ENCODE results near the gene OR6K6. TPM values are rescaled to one million over a fixed set of nuclear protein-coding genes. Genes with fewer than 3 reads are reported as not detected.
A peak's percentile ranks its signal among the peaks of the same experiment; 100 is the strongest.

Gene OR6K6
- total and polyA plus RNA-seq, 12 donors: not detected

DNA sequence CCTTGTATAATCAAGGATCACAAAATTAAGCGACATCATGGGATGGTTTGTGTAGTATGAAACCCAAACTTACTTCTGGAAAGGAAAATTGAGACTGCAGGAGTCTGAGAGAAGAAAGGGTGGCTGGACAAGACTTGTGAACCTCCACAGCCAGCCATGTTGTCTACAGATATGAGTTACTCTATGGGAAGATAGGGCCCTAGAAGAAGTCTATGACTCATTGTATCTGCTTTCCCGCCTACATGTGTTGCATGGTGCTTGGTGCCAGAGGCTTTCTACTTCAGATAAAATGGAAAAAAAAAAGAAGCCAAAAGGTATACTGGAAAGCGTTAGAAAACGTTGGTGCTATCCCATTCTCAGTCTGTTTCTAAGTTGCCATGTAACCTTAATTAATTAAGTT is 45.2 kb downstream of the OR6K6 start:
- H3K4me1 ChIP-seq: peaks cover 0 to 35% (median 0%) of the 10 kb centered on the region in 9 donors
- no peaks in the 10 kb centered on the region for H3K9me3 ChIP-seq
- ATAC-seq (no peak), DNase-seq (no peak)
- WGBS, 2 donors: 78 to 81% methylated on average over 4 of the region's 4 CpGs
- intact Hi-C loops (cut with DNase I): no loop called here
- TF ChIP-seq, protein P1, sequence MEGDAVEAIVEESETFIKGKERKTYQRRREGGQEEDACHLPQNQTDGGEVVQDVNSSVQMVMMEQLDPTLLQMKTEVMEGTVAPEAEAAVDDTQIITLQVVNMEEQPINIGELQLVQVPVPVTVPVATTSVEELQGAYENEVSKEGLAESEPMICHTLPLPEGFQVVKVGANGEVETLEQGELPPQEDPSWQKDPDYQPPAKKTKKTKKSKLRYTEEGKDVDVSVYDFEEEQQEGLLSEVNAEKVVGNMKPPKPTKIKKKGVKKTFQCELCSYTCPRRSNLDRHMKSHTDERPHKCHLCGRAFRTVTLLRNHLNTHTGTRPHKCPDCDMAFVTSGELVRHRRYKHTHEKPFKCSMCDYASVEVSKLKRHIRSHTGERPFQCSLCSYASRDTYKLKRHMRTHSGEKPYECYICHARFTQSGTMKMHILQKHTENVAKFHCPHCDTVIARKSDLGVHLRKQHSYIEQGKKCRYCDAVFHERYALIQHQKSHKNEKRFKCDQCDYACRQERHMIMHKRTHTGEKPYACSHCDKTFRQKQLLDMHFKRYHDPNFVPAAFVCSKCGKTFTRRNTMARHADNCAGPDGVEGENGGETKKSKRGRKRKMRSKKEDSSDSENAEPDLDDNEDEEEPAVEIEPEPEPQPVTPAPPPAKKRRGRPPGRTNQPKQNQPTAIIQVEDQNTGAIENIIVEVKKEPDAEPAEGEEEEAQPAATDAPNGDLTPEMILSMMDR (IDR thresholded peaks at IDR 0.05): no peak
- no peak overlapping the region for H3K4me3 ChIP-seq
- peaks cover 0 to 23% (median 0%) of the 10 kb centered on the region in 7 donors for H3K27me3 ChIP-seq
- H3K36me3 ChIP-seq: no peaks in the 10 kb centered on the region
- H3K27ac ChIP-seq: peak overlapping the region in 1 of 10 donors; percentile 81

DNA sequence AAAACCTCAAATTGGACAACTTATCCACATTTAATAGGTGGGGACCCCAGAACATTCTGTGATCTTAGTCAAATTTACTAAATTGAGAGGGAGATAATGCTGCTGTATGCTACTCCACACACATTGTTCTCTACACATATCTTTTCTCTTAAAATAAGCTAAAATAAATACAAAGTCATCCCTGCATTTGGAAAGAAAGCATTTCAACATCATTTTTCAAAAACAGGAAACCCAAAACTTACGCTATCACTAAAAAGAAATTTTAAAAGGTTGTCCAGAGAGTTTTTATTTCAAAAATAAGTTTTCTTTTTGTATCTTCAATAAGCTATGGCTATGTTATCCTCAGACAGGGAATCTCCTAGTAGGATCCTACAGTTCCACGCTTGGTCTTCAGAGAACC is 46.0 kb downstream of the OR6K6 start:
- H3K27ac ChIP-seq: peak overlapping the region in 2 of 10 donors; percentile 11 to 81
- TF ChIP-seq, protein P1 (IDR thresholded peaks at IDR 0.05): no peak
- no peak overlapping the region for H3K4me3 ChIP-seq
- WGBS, 2 donors: 86 to 91% methylated on average over 2 of the region's 2 CpGs
- peaks cover 0 to 35% (median 0%) of the 10 kb centered on the region in 9 donors for H3K4me1 ChIP-seq
- no peaks in the 10 kb centered on the region for H3K36me3 ChIP-seq
- no peaks in the 10 kb centered on the region for H3K9me3 ChIP-seq
- intact Hi-C loops (cut with DNase I): no loop called here
- ATAC-seq (no peak), DNase-seq (no peak)
- peaks cover 0 to 23% (median 0%) of the 10 kb centered on the region in 7 donors for H3K27me3 ChIP-seq

DNA sequence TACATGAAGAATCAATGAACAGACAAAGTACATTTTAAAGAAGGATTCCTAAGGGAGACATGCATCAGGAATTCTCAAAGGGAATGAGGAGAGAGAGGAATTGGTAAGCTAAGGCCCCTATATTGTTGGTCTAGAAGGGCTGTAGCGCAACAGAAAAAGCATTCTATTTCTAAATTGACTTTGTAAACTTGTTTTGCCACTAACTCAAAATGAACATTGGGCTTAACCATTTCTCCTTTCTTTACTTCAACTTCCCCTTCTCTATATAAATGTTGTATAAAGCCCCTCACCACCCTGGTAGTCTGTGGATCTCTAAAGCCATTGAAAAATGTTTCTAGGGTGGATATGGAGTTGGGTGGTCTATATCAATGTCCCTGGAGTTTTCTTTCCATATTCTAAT is 46.9 kb downstream of the OR6K6 start:
- ATAC-seq (no peak), DNase-seq (no peak)
- H3K27ac ChIP-seq: peak overlapping the region in 1 of 10 donors; percentile 81
- H3K4me3 ChIP-seq: no peak overlapping the region
- peaks cover 0 to 23% (median 0%) of the 10 kb centered on the region in 7 donors for H3K27me3 ChIP-seq
- WGBS, 2 donors: 90 to 97% methylated on average over 1 of the region's 1 CpG
- H3K4me1 ChIP-seq: peaks cover 0 to 35% (median 0%) of the 10 kb centered on the region in 9 donors
- H3K36me3 ChIP-seq: no peaks in the 10 kb centered on the region
- intact Hi-C loops (cut with DNase I): no loop called here
- H3K9me3 ChIP-seq: no peaks in the 10 kb centered on the region
- TF ChIP-seq, protein P1 (IDR thresholded peaks at IDR 0.05): no peak

DNA sequence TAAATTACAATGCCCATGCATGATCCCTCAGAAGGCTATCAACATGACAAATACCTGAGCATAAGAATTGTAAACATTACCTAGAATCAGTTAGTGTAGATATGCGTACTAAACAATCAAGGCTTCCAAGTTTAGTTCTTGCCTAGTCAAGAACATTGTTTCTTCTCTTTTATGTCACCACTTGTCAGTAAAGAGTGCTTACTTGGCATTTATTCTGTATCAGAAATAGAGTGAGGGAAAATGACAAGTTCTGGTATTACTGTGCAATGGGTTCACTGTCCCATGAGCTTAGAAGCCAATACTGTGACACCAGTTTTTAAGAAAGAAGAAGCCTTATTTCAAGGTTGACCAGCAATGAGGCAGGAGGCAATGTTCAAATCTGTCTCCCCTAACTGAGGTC is 49.2 kb downstream of the OR6K6 start:
- no peak for ATAC-seq
- intact Hi-C loops (cut with DNase I): no loop called here
- H3K4me1 ChIP-seq: peaks cover 0 to 37% (median 0%) of the 10 kb centered on the region in 9 donors
- peaks cover 0 to 13% (median 0%) of the 10 kb centered on the region in 7 donors for H3K27me3 ChIP-seq
- 80% methylated on average over 1 of the region's 1 CpG for WGBS, 2 donors
- no peak overlapping the region for H3K27ac ChIP-seq
- H3K4me3 ChIP-seq: no peak overlapping the region
- H3K36me3 ChIP-seq: no peaks in the 10 kb centered on the region
- TF ChIP-seq, protein P1 (IDR thresholded peaks at IDR 0.05): no peak
- no peaks in the 10 kb centered on the region for H3K9me3 ChIP-seq
- no peak for DNase-seq

Other genes with a start within 250 kb of the OR6K6 start
- not detected for gene OR6Y1, start 200.3 kb upstream of the OR6K6 start, total RNA-seq
- gene OR6Y1, start 200.3 kb upstream of the OR6K6 start, polyA plus RNA-seq: not detected
- gene OR6P1, start 184.1 kb upstream of the OR6K6 start, total RNA-seq: not detected
- not detected for gene OR6P1, start 184.1 kb upstream of the OR6K6 start, polyA plus RNA-seq
- not detected for gene OR10X1, start 174.8 kb upstream of the OR6K6 start, total RNA-seq
- gene OR10X1, start 174.8 kb upstream of the OR6K6 start, polyA plus RNA-seq: not detected
- not detected for gene OR10Z1, start 149.5 kb upstream of the OR6K6 start, total RNA-seq
- gene OR10Z1, start 149.5 kb upstream of the OR6K6 start, polyA plus RNA-seq: not detected
- 1 to 10 TPM in 1 of 10 donors, under 1 TPM in 3, not detected in 6; 0.04 to 1.2 (median 0.24) TPM for gene SPTA1, start 68.0 kb upstream of the OR6K6 start, total RNA-seq
- under 1 TPM in 1 of 2 donors, not detected in 1; 0.03 TPM for gene SPTA1, start 68.0 kb upstream of the OR6K6 start, polyA plus RNA-seq
- not detected for gene OR6K2, start 54.1 kb upstream of the OR6K6 start, total RNA-seq
- gene OR6K2, start 54.1 kb upstream of the OR6K6 start, polyA plus RNA-seq: not detected
- gene OR6K3, start 34.0 kb upstream of the OR6K6 start, total RNA-seq: not detected
- not detected for gene OR6K3, start 34.0 kb upstream of the OR6K6 start, polyA plus RNA-seq
- not detected for gene OR6N1, start 17.5 kb downstream of the OR6K6 start, total RNA-seq
- not detected for gene OR6N1, start 17.5 kb downstream of the OR6K6 start, polyA plus RNA-seq
- gene OR6N2, start 26.5 kb downstream of the OR6K6 start, total RNA-seq: not detected
- not detected for gene OR6N2, start 26.5 kb downstream of the OR6K6 start, polyA plus RNA-seq
- gene MNDA, start 76.6 kb downstream of the OR6K6 start, total RNA-seq: 10 to 100 TPM in 1 of 10 donors, 1 to 10 TPM in 9; 1.9 to 18.9 (median 2.8) TPM
- gene MNDA, start 76.6 kb downstream of the OR6K6 start, polyA plus RNA-seq: 1 to 10 TPM; 1.0 to 1.2 TPM
- 1 to 10 TPM in 1 of 10 donors, under 1 TPM in 3, not detected in 6; 0.22 to 3.1 (median 0.56) TPM for gene PYHIN1, start 176.8 kb downstream of the OR6K6 start, total RNA-seq
- under 1 TPM in 1 of 2 donors, not detected in 1; 0.07 TPM for gene PYHIN1, start 176.8 kb downstream of the OR6K6 start, polyA plus RNA-seq

All from heart right ventricle (tissue), 16 donors.